MM.1S (cell line): ENCODE results near the gene COPS9.

Experiments used
- CTCF ChIP-seq: fragments of 300-600 bp; sonication (generic); IDR thresholded peaks from 2 replicates; pipeline ENCODE4 v1.5.1; 2016; ENCODE audit warnings: antibody characterized with exemption, low read length, mixed read lengths
- EZH2 ChIP-seq: fragments of 300-600 bp; sonication (generic); optimal IDR thresholded peaks from 2 replicates; pipeline ENCODE3; 2017; ENCODE audit warnings: low read depth, mild to moderate bottlenecking, antibody characterized with exemption, low read length, mixed read lengths

GRCh38 chr2:240136013-240136670 is at the start of gene COPS9:
- TF ChIP-seq CTCF: no peak
- TF ChIP-seq EZH2: no peak
